Iris pigment epithelial cell (primary cell): ENCODE data around the gene PLK5.
"Not testable (repeated sequence)": the region's sequence is repeated elsewhere in the genome, so short reads cannot be mapped to it uniquely, and the experiment has no call there.

ENCODE experiments used
- DNase-seq: peaks from one replicate; pipeline ENCODE4 v3.0.0-alpha.2; 2011; ENCODE audit warnings: low read depth

The PLK5 gene

GRCh38 chr19:1491114-1491848 lies 32.6 kb upstream of the PLK5 start, which contains the start of gene REEP6:
Gene REEP6, plus strand, starts transcription at chr19:1491181. Its CDS starts 89 bp downstream, at chr19:1491270.
- DNase-seq: no peak

GRCh38 chr19:1491849-1492170 lies 32.1 kb upstream of the PLK5 start:
- DNase-seq: no peak

GRCh38 chr19:1492474-1493006 lies 31.3 kb upstream of the PLK5 start:
- no peak for DNase-seq

- DNase-seq: no peak
These were observed 29.6 kb upstream of the PLK5 start for GRCh38 chr19:1494115-1494815.

GRCh38 chr19:1495051-1495798 lies 28.7 kb upstream of the PLK5 start:
- DNase-seq: no peak

- no peak for DNase-seq
These were observed 27.8 kb upstream of the PLK5 start for GRCh38 chr19:1495799-1496713.

GRCh38 chr19:1496714-1497577 lies 26.9 kb upstream of the PLK5 start:
- no peak for DNase-seq

GRCh38 chr19:1497578-1498235 lies 26.2 kb upstream of the PLK5 start:
- DNase-seq: no peak

- DNase-seq: not testable (repeated sequence)
These were observed 24.6 kb upstream of the PLK5 start for GRCh38 chr19:1499231-1499630.

GRCh38 chr19:1501200-1501595 lies 22.7 kb upstream of the PLK5 start:
- no peak for DNase-seq

- no peak for DNase-seq
These were observed 21.3 kb upstream of the PLK5 start for GRCh38 chr19:1502433-1503088.

- peak; percentile 31 for DNase-seq
These were observed 20.6 kb upstream of the PLK5 start for GRCh38 chr19:1503089-1503924.

- DNase-seq: no peak
These were observed 19.7 kb upstream of the PLK5 start for GRCh38 chr19:1503925-1504773.

- no peak for DNase-seq
These were observed 18.9 kb upstream of the PLK5 start for GRCh38 chr19:1505012-1505411.

- no peak for DNase-seq
These were observed 17.6 kb upstream of the PLK5 start for GRCh38 chr19:1505991-1506881.

- DNase-seq: no peak
These were observed 16.7 kb upstream of the PLK5 start for GRCh38 chr19:1507192-1507660.
